H9 (cell line): ENCODE measurements around the gene DPEP3. TPM values are rescaled to one million over a fixed set of nuclear protein-coding genes. Genes with fewer than 3 reads are reported as not detected.
A peak's percentile ranks its signal among the peaks of the same experiment; 100 is the strongest.

Experiments used
- DNase-seq: peaks from one replicate; pipeline ENCODE4 v3.0.0-alpha.2; 2017
- H2AFZ ChIP-seq: one replicate; pipeline ENCODE4 v1.6.1; 2013; ENCODE audit warnings: mild to moderate bottlenecking, low read length, control low read depth, moderate library complexity
- H2AK5ac ChIP-seq: 2 replicates; pipeline ENCODE4 v1.6.1; 2013; ENCODE audit warnings: low read length, control low read depth, mixed read lengths; ENCODE audit not compliant: insufficient read length
- H2BK120ac ChIP-seq: one replicate; pipeline ENCODE4 v1.6.1; 2013; ENCODE audit warnings: low read depth, mild to moderate bottlenecking, low read length, control low read depth, inconsistent platforms; ENCODE audit not compliant: poor library complexity, severe bottlenecking
- H2BK12ac ChIP-seq: 2 replicates; pipeline ENCODE4 v1.6.1; 2013; ENCODE audit warnings: low read length, control low read depth, mixed read lengths, low read depth; ENCODE audit not compliant: insufficient read length
- H2BK15ac ChIP-seq: 2 replicates; pipeline ENCODE4 v1.6.1; 2013; ENCODE audit warnings: low read depth, low read length, control low read depth
- H2BK20ac ChIP-seq: one replicate; pipeline ENCODE4 v1.6.1; 2013; ENCODE audit warnings: low read depth, mild to moderate bottlenecking, low read length, control low read depth, inconsistent platforms; ENCODE audit not compliant: poor library complexity, severe bottlenecking
- H2BK5ac ChIP-seq: 2 replicates; pipeline ENCODE4 v1.6.1; 2013; ENCODE audit warnings: low read length, control low read depth, mixed read lengths; ENCODE audit not compliant: insufficient read length
- H3K14ac ChIP-seq: 2 replicates; pipeline ENCODE4 v1.6.1; 2013; ENCODE audit warnings: low read length, control low read depth; ENCODE audit not compliant: insufficient read depth
- H3K18ac ChIP-seq: 2 replicates; pipeline ENCODE4 v1.6.1; 2013; ENCODE audit warnings: low read depth, mild to moderate bottlenecking, mixed read lengths, low read length, control low read depth; ENCODE audit not compliant: insufficient read length
- H3K23ac ChIP-seq: 2 replicates; pipeline ENCODE4 v1.6.1; 2013; ENCODE audit warnings: low read length, control low read depth, mixed read lengths, low read depth; ENCODE audit not compliant: insufficient read length
- H3K23me2 ChIP-seq: 2 replicates; pipeline ENCODE4 v1.6.1; 2013; ENCODE audit warnings: low read depth, mild to moderate bottlenecking, mixed read lengths, low read length, control low read depth; ENCODE audit not compliant: insufficient read length, poor library complexity, severe bottlenecking
- H3K27ac ChIP-seq: 2 replicates; pipeline ENCODE4 v1.5.1; 2013; ENCODE audit warnings: low read length, control low read depth, mixed read lengths, low read depth; ENCODE audit not compliant: insufficient read length
- H3K27me3 ChIP-seq: 2 replicates; pipeline ENCODE4 v1.6.1; 2013; ENCODE audit warnings: low read length, control low read depth, inconsistent platforms; ENCODE audit not compliant: insufficient read depth
- H3K4ac ChIP-seq: 2 replicates; pipeline ENCODE4 v1.6.1; 2013; ENCODE audit warnings: low read depth, mild to moderate bottlenecking, control low read depth, inconsistent platforms, low read length, moderate library complexity
- H3K4me1 ChIP-seq: 2 replicates; pipeline ENCODE4 v1.6.1; 2013; ENCODE audit warnings: low read length, control low read depth, inconsistent platforms; ENCODE audit not compliant: insufficient read depth
- H3K4me2 ChIP-seq: 2 replicates; pipeline ENCODE4 v1.6.1; 2013; ENCODE audit warnings: low read length, control low read depth, mixed read lengths; ENCODE audit not compliant: insufficient read length, insufficient read depth
- H3K56ac ChIP-seq: 2 replicates; pipeline ENCODE4 v1.6.1; 2013; ENCODE audit warnings: low read depth, mild to moderate bottlenecking, mixed read lengths, low read length, control low read depth; ENCODE audit not compliant: insufficient read length
- H3K79me1 ChIP-seq: 2 replicates; pipeline ENCODE4 v1.6.1; 2013; ENCODE audit warnings: low read depth, mild to moderate bottlenecking, moderate library complexity, low read length, control low read depth, inconsistent platforms; ENCODE audit not compliant: insufficient read depth, poor library complexity, severe bottlenecking
- H3K79me2 ChIP-seq: 2 replicates; pipeline ENCODE4 v1.6.1; 2013; ENCODE audit warnings: low read length, control low read depth, inconsistent platforms; ENCODE audit not compliant: insufficient read depth
- H3K9ac ChIP-seq: 2 replicates; pipeline ENCODE4 v1.6.1; 2013; ENCODE audit warnings: low read length, control low read depth, mixed read lengths; ENCODE audit not compliant: insufficient read length; ENCODE audit errors: extremely low read depth
- H3K9me3 ChIP-seq: one replicate; pipeline ENCODE4 v1.6.1; 2013; ENCODE audit warnings: low read depth, low read length, inconsistent platforms; ENCODE audit not compliant: control insufficient read depth
- H3T11ph ChIP-seq: one replicate; pipeline ENCODE4 v1.6.1; 2013; ENCODE audit warnings: mild to moderate bottlenecking, low read length, control low read depth, inconsistent platforms
- H4K20me1 ChIP-seq: one replicate; pipeline ENCODE4 v1.6.1; 2013; ENCODE audit not compliant: control insufficient read depth, insufficient read length, insufficient read depth
- H4K5ac ChIP-seq: 2 replicates; pipeline ENCODE4 v1.6.1; 2013; ENCODE audit warnings: low read depth, mild to moderate bottlenecking, mixed read lengths, low read length, control low read depth; ENCODE audit not compliant: insufficient read length
- H4K8ac ChIP-seq: replicated peaks from 2 replicates; pipeline ENCODE4 v1.6.1; 2013; ENCODE audit warnings: low read length, control low read depth, mixed read lengths, low read depth; ENCODE audit not compliant: insufficient read length
- H4K91ac ChIP-seq: 2 replicates; pipeline ENCODE4 v1.6.1; 2013; ENCODE audit warnings: low read depth, mild to moderate bottlenecking, moderate library complexity, mixed read lengths, low read length, control low read depth; ENCODE audit not compliant: insufficient read length
- H3K27ac Mint-ChIP-seq, 3 experiments: 2 replicates in 2 of 3; 3 replicates in 1 of 3; pipeline ENCODE4 v1.8.0; 2020 to 2021; ENCODE audit warnings: mixed read lengths in 3 of 3, mild to moderate bottlenecking in 1 of 3, moderate library complexity in 1 of 3
- H3K27me3 Mint-ChIP-seq: 2 replicates; pipeline ENCODE4 v1.8.0; 2021; ENCODE audit warnings: low read depth, mild to moderate bottlenecking, moderate library complexity, mixed read lengths
- H3K36me3 Mint-ChIP-seq, 3 experiments: 2 replicates in 2 of 3; 3 replicates in 1 of 3; pipeline ENCODE4 v1.8.0; 2020 to 2021; ENCODE audit warnings: low read depth in 3 of 3, mixed read lengths in 3 of 3; ENCODE audit not compliant: insufficient read depth in 1 of 3
- H3K4me1 Mint-ChIP-seq, 2 experiments: 2 replicates each; pipeline ENCODE4 v1.8.0; 2020; ENCODE audit warnings: mixed read lengths in 2 of 2
- H3K4me3 Mint-ChIP-seq, 2 experiments: 2 replicates in 1 of 2; 3 replicates in 1 of 2; pipeline ENCODE4 v1.8.0; 2020 to 2021; ENCODE audit warnings: mild to moderate bottlenecking in 2 of 2, mixed read lengths in 2 of 2, moderate library complexity in 1 of 2
- H3K9me3 Mint-ChIP-seq, 2 experiments: 2 replicates in 1 of 2; 3 replicates in 1 of 2; pipeline ENCODE4 v1.8.0; 2020; ENCODE audit warnings: mild to moderate bottlenecking in 2 of 2, mixed read lengths in 2 of 2, moderate library complexity in 1 of 2
- WGBS: extraction: QIAGEN DNeasy Blood & Tissue Kit; methylation state at CpG from one replicate; pipeline ENCODE4 v1.1.7; 2013; ENCODE audit warnings: missing lambda C conversion rate, low lambda C conversion rate, mixed read lengths; ENCODE audit not compliant: insufficient read length; ENCODE audit errors: extremely low coverage; 5-methylcytosine and 5-hydroxymethylcytosine counted together
- total RNA-seq: library from RNA; stranded (reverse); gene quantifications from 2 replicates; pipeline ENCODE4 v1.2.1, GENCODE V29; 2021
- TF ChIP-seq, protein P1 (sequence below): fragments of 200-600 bp; sonication (generic); conservative IDR thresholded peaks from 3 replicates; pipeline ENCODE4 v1.8.0; 2021; ENCODE audit warnings: antibody characterized with exemption, mild to moderate bottlenecking

Gene DPEP3
- total RNA-seq, 1 experiment from 2014 or later = 0.68 TPM

DNA sequence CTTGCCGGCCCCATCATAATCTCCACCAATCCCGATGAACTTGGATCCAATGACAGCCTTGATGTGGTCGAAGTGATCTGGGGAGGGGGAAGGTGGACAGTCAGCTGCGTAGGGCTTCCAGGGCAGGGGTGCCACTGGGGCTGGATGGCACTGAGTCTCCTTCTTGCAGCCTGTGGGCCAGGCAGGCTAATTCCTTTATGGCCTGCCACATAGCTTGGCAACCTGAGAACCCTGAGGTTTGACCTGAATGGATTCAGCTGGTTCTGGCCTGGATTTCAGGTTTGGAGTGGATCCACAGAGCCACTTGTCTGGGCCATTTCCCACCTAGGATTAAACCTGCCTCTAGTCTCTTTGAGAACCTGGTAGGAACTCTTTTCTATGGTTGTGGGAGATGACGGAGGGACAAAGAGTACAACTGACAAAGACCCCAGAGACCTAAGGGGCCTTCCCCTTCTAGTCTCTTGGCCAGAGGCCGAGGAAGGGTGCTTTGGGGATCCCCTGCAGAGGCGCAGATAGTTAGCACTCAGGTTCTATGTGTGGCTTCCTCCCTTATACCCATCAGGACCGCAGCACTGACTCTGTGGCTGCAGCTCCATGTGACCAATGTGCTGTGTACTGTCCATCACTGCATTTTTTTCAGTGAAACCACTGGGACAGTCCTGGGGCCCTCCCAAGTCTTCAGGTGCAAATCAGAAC is 9.2 kb upstream of the DPEP3 start:
- peaks cover 26% of the 10 kb centered on the region for H3K27me3 Mint-ChIP-seq
- H3K14ac ChIP-seq = no peak overlapping the region
- H4K91ac ChIP-seq = no peak overlapping the region
- H3K9me3 Mint-ChIP-seq = no peaks in the 10 kb centered on the region
- H3K4ac ChIP-seq = no peak overlapping the region
- H4K20me1 ChIP-seq = no peaks in the 10 kb centered on the region
- H2BK5ac ChIP-seq = no peak overlapping the region
- H3K18ac ChIP-seq = no peak overlapping the region
- H3K9me3 ChIP-seq = no peaks in the 10 kb centered on the region
- H3K9ac ChIP-seq = no peak overlapping the region
- 0 out of 4 replicates have a peak, but pooled peaks cover 0 to 2% of the 10 kb centered on the region in 2 experiments for H3K4me1 Mint-ChIP-seq
- no peak overlapping the region; a peak in 1 of 5 replicates for H3K4me3 Mint-ChIP-seq
- no peak overlapping the region for H2AK5ac ChIP-seq
- no peak overlapping the region for H3K56ac ChIP-seq
- no CpG with 5 or more reads among the region's 8 CpGs for WGBS
- H3K27me3 ChIP-seq = no peaks in the 10 kb centered on the region
- H3K27ac ChIP-seq = no peak overlapping the region
- no peak overlapping the region for H2BK120ac ChIP-seq
- no peak overlapping the region for H2BK12ac ChIP-seq
- no peaks in the 10 kb centered on the region; a peak in 1 of 7 replicates for H3K36me3 Mint-ChIP-seq
- no peak overlapping the region for H3K23ac ChIP-seq
- H2BK20ac ChIP-seq = no peak overlapping the region
- no peak overlapping the region for H2BK15ac ChIP-seq
- H3K79me1 ChIP-seq = no peaks in the 10 kb centered on the region
- H3K23me2 ChIP-seq = no peaks in the 10 kb centered on the region
- H4K5ac ChIP-seq = no peak overlapping the region
- H3K4me1 ChIP-seq = no peaks in the 10 kb centered on the region
- TF ChIP-seq, protein P1, sequence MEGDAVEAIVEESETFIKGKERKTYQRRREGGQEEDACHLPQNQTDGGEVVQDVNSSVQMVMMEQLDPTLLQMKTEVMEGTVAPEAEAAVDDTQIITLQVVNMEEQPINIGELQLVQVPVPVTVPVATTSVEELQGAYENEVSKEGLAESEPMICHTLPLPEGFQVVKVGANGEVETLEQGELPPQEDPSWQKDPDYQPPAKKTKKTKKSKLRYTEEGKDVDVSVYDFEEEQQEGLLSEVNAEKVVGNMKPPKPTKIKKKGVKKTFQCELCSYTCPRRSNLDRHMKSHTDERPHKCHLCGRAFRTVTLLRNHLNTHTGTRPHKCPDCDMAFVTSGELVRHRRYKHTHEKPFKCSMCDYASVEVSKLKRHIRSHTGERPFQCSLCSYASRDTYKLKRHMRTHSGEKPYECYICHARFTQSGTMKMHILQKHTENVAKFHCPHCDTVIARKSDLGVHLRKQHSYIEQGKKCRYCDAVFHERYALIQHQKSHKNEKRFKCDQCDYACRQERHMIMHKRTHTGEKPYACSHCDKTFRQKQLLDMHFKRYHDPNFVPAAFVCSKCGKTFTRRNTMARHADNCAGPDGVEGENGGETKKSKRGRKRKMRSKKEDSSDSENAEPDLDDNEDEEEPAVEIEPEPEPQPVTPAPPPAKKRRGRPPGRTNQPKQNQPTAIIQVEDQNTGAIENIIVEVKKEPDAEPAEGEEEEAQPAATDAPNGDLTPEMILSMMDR = no peak
- no peak overlapping the region for H4K8ac ChIP-seq
- no peak overlapping the region for H3K4me2 ChIP-seq
- no peaks in the 10 kb centered on the region for H3K79me2 ChIP-seq
- no peak overlapping the region for H2AFZ ChIP-seq
- no peak for DNase-seq
- H3K27ac Mint-ChIP-seq = 0 out of 7 replicates have a peak overlapping the region, but pooled peaks of 1 of the 3 experiments have one; percentile 52
- no peak overlapping the region for H3T11ph ChIP-seq
